ENCODE measurements around the gene PITPNC1.

GRCh38 chr17:67422897-67423296 lies 45.8 kb downstream of the PITPNC1 start:
- TF ChIP-seq, protein P1, sequence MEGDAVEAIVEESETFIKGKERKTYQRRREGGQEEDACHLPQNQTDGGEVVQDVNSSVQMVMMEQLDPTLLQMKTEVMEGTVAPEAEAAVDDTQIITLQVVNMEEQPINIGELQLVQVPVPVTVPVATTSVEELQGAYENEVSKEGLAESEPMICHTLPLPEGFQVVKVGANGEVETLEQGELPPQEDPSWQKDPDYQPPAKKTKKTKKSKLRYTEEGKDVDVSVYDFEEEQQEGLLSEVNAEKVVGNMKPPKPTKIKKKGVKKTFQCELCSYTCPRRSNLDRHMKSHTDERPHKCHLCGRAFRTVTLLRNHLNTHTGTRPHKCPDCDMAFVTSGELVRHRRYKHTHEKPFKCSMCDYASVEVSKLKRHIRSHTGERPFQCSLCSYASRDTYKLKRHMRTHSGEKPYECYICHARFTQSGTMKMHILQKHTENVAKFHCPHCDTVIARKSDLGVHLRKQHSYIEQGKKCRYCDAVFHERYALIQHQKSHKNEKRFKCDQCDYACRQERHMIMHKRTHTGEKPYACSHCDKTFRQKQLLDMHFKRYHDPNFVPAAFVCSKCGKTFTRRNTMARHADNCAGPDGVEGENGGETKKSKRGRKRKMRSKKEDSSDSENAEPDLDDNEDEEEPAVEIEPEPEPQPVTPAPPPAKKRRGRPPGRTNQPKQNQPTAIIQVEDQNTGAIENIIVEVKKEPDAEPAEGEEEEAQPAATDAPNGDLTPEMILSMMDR (IDR thresholded peaks at IDR 0.05): no peak
- TF ChIP-seq POLR2A (IDR thresholded peaks at IDR 0.05): no peak

Data from adrenal gland (tissue), 5 donors.